HG03064 (cell line): ENCODE results near the gene METTL2B.
A peak's percentile ranks its signal among the peaks of the same experiment; 100 is the strongest.

Experiments
- ATAC-seq: cut with Tn5 transposase; IDR thresholded peaks from one replicate; pipeline ENCODE4 v1.9.1; 2021; ENCODE audit warnings: low read depth; ENCODE audit not compliant: unreplicated experiment

Gene METTL2B, protein sequence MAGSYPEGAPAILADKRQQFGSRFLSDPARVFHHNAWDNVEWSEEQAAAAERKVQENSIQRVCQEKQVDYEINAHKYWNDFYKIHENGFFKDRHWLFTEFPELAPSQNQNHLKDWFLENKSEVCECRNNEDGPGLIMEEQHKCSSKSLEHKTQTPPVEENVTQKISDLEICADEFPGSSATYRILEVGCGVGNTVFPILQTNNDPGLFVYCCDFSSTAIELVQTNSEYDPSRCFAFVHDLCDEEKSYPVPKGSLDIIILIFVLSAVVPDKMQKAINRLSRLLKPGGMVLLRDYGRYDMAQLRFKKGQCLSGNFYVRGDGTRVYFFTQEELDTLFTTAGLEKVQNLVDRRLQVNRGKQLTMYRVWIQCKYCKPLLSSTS

DNA sequence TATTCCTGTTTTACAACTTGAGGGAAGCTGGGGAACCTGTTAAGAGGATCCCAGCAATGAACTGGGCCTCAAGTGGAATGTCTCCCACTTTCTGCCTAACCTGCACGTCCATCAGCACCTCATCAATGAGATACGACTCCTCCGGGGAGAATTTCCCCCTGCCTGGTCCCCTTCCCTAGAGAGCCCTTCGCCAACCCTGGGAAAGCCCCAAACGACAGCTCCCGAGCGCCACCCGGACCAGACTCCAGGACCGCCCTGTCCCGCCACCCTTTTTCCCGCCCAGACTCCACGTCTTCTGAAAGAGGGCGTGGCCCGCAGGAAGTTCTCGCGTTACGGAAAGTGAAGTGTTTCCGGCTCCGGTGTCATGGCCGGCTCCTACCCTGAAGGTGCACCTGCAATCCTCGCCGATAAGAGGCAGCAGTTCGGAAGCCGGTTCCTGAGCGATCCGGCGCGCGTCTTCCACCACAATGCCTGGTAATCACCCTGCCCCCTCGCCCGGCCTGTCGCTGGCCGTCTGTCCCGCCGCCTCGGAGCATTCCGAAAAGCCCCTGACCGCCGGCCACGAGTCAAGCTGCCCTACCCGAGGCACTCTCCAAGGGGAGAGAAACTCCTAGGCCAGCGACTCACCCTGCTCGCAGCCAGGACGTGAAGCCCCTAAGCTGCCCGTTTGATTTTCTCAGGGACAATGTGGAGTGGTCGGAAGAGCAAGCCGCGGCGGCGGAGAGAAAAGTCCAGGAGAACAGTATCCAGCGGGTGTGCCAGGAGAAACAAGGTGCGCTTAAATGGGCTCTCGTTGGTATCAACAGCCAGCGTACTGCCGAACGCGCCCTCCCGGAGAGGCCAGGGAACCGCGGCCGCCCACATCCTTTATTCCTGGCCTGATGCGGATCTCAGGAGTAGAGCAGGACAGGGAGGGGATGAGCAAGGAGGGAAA lies at the start of gene METTL2B:
Gene METTL2B (plus strand): TSS at position 347 of the 934 bp plus-strand sequence. CDS start 18 bp downstream, at position 365.
- peak; percentile 91 for ATAC-seq

DNA sequence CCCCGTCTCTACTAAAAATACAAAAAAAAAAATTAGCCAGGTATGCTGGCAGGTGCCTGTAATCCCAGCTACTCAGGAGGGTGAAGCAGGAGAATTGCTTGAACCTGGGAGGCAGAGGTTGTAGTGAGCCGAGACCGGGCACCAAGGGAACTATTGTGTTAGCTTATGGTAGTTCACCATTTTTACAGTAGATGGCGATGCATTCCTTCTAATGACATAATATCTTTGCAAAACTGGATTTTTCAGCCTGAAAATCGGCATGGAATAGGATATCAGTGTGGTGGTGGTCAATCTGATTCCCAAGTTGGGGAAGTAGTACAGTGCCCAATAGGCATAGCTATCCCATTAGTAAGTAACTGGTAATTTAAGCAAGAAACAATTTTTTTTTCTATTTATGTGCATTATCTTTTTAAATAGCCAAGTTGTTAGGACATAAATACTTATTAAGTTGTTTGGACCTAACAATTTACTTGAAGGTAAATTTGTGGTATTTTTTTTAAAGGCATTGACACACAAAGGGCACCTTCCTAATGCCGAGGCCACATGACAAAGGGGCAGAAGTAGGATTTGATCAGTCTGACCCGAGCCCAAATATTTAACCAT lies 49.2 kb upstream of the METTL2B start:
- ATAC-seq, result no peak

DNA sequence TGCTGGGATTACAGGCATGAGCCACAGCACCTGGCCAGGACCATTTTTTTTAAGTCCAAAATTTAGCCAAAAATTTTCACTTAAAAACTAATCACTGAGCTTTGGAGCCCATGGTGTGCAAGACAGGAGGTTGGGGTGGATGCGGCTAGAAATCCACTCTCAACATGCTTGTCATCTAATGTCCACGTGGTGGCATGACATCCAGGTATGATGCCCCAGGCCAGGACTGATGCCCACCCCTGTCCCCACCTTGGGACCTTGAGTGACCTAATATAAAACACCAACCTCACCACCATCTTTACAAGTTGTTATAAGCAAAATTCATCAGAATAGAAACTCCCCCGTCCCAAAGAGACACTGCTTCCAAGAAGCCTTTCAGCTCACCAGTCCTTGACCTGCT lies 46.3 kb upstream of the METTL2B start:
- ATAC-seq, result no peak

DNA sequence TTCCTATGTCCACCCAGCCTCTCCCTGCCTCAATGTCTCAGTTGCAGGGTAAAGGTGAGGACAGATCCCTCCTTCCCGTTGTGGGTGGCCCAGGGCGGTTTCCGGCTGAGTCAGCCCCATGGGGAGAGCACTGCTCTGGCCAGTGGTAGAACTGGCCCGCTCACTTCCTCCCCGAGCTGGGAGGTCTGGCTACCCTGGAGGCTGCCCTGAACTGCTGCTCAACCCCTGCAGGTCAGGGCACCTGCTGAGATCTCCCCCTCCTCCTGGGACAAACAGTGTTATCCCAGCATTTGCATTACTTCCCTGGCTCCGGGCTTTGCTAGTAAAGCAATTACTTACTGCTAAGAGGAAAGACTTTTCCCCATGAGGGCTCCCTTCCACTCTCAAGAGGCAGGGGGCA lies 45.3 kb upstream of the METTL2B start:
- no peak for ATAC-seq

DNA sequence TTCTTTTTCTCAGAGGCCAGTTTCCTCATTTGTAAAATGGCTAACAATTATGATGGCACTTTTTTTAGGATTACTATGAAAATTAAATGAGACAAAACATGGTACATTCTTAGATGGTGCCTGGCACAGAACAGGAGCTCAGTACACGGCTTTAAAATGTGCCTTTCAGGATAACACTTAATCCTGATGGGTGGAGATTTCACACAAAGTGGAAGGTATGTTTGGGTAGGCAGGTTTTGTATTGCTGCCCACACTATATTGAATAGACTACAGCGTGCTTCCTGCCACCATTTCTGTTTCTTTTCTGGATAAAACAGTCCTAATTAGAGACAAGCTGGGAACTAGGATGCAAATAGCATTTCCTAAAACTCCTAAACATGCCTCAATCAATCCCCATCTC lies 44.8 kb upstream of the METTL2B start:
- ATAC-seq, result no peak

DNA sequence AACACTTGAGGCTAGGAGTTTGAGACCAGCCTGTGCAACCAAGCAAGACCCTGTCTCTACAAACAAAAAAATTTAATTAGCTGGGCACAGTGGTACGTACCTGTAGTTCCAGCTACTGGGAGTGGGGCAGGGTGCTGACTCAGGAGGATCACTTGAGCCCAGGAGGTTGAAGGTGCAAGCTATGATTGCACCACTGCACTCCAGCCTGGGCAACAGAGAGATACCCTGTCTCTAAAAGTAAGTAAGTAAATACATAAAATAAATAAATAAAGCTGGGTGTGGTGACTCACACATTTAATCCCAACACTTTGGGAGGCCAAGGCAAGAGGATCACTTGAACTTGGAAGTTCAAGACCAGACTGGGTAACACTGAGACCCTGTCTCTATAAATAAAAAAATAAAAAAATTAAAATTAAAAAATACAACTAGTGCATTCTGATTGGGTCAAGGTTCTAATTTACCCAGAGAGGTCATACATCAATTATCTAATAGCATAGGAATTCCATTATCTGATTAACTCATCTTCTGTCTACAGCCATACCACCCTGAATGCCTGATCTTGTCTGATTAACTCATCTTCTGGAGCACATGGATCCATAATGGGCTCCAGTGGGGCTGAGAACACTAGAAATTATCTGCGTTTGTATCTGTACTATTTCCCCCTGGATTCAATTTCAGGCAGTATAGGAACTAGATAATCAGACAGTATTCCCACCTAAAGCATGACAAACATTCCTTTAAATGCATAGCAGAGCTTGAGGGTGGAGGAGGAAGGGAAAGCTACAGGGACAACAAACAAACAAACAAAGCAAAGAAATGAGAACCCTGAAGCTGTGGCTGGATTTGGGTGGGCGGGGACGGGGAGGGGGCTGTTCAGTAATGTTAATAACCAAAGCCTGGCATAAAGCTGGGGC lies 41.9 kb upstream of the METTL2B start:
- no peak for ATAC-seq

DNA sequence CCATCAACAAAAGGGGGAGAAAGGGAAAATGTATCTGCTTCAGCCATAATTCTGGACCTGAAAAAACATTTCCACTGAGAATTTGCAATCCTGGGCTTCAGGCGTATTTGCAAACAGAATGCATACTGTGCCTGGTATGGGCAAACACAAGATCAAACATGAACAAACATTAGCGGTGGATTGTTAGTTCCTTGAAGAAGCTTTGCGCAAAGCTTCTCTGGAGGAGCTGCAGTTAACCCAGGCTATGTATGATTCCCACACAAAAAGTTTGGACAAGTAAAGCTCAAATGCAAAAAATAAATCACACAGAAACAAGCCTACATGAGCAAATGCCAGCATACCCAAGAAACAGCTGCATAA lies 41.2 kb upstream of the METTL2B start:
- no peak for ATAC-seq

DNA sequence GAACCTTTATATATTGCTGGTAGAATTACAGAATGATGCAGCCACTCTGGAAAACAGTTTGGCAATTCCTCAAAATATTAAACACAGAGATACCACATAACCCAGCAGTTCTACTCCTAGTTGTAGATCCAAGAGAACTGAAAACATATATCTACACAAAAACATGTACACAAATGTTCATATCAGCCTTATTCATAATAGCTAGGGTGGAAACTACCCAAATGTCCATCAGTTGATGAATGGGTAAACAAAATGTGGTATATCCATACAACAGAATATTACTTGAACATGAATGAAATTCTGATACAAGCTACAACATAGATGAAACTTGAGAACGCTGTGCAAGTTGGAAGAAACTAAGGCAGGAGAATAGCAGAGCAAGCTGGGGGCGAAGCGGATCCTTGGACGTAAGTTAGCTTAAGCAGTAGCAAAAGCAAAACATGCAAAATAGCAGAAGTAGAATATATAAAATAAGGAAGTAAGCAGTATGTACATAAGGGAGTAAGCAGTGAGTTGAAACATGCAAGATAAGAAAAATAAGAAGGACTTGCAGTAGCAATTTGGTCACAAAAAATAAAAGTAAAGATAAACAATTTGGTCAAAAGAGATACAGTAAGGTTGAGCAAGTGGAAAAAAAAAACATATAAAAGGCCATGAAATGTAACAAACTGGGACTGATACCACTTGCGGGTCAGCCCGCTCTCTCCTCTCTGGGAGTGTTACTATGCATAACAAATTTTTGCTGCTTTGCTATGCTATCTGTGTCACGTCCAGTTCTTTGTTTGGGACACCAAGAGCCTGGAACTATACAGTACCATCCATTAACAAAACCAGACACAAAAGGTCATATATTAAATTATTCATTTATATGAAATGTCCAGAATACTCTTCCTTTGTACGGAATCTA lies 38.9 kb upstream of the METTL2B start:
- ATAC-seq, result peak; percentile 80

DNA sequence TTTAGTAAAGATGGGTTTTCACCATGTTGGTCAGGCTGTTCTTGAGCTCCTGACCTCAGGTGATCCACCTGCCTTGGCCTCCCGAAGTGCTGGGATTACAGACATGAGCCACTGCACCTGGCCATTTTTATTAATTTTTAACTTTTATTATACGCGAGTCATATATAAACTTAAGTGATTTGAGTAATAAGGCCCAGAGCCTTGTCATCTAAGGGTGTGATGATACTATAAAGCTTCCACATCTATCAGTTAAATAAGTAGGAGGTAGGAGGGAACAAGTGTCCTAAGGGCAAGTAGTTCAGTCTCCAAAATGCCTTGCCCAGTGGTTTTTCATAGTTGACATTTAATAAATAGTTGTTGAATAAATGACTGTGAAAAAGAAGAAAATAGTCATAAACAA lies 34.2 kb upstream of the METTL2B start:
- ATAC-seq, result no peak

DNA sequence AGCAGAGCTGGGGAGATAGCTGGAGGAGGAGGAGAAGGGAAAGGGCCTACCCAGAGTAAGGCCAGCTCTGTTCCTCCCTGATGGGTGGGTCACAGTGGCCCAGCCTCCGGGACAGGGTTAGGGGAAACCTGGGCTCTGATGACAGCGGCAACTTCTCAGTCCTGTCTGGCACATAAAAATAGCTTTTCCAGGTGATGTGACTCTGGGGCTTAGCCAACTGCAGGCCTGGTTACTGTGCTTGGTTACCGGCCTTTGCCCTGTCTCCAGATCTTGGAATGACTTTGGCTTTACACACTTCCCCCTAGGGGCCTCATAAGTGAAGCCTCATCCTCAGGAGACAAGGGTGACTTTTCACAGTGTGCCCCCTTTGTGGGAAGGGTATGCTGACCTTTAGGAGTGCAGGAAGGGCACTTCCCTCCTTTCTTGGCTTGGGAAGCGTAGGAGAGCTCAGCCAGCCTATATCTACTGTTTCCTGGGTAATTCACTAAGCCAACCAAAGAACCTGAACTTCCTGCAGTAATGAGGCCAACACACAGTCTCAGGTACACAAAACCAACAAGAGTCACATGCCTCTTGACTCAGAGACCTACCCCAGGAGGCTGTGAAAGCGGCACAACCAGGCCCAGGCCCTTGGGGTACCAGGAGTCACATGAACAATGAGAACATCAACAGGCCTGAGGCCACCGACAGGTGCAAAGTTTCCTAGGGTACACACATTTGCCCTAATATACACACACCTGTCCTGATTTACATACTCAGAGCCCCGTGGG lies 32.5 kb upstream of the METTL2B start:
- no peak for ATAC-seq

DNA sequence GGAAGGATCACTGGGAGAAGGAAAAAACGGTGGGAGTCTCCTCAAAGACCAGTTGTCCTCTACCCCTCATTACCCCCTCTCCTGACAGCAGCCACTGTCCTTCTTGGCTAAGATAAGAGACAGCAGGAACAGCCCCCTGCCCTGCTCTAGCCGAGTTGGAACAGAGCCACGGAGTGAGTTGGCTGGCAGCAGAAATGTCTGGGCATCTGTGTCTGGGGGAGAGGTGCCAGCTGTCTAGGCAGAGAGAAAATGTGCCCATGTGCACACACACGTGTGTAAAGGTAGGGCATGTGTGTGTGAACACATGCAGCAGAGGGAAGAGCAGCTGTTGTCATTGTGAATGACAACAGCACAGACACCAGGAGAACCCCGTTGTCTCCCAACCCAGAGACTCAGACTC lies 30.2 kb upstream of the METTL2B start:
- ATAC-seq, result no peak

DNA sequence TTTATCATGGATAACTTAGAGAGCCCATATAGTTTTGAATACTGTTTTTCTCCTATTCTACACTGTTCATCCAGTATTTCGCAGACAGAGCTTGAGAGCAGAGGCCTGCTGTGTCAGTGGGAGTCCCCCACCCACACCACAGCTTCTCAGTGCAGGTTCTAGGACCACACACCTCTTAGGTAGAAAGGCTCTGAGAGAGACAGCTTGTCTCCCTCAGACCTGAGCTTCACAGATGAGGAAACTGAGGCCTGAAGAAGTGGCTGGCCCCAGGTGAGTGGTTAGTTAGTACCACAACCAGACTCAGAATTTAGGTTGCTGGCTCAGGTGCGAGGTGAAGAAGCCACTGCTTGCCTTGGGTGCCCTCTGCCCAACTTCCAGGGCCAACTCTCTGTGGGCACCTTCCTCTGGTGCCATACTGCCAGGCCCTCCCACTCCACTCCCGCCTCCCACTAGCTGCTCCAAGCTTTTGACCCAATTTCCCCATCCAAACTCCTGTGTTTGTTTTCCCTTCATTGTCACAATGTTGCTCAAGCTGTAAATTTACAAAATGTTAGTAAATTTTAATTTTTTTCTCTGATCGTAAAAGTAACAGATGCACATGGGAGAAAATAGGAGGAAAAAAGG lies 28.5 kb upstream of the METTL2B start:
- ATAC-seq, result no peak

DNA sequence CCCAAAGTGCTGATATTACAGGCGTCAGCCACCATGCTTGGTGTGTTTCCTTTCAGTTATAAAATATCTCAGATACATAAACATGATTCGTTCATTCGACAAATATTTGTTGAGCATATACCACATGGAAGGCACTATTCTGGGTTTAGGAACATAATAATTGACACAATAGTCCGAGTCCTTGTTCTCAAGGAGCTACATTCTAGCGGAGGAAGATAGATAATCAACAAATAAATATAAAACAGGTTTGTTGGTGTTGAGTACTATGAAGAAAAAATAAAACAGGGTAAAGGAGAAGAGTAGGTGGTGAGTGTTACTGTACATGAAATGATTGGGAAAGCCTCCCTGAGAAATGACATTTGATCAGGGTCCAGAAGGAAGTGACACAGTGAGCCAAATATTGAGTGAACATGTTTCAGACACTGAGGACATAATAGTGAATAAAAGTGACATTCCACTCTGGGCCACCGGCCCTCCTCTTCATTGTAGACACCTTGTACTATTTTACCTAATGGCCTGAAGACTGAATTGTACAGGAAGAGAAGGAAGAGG lies 27.7 kb upstream of the METTL2B start:
- ATAC-seq, result no peak

DNA sequence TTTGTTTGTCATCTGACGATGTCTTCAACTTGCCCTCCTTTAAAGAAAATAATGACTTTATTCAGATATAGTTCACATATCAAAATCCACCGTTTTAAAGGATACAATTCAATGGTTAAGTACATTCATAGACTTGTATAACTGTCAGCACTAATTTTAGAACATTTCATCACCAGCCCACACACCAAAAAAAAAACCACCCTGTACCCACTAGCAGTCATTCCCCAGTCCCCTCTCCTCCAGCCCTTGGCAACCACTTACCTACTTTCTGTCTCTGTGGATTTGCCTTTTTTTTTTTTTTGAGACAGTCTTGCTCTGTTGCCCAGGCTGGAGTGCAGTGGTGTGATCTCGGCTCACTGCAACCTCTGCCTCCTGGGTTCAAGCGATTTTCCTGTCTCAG lies 26.1 kb upstream of the METTL2B start:
- ATAC-seq, result no peak

DNA sequence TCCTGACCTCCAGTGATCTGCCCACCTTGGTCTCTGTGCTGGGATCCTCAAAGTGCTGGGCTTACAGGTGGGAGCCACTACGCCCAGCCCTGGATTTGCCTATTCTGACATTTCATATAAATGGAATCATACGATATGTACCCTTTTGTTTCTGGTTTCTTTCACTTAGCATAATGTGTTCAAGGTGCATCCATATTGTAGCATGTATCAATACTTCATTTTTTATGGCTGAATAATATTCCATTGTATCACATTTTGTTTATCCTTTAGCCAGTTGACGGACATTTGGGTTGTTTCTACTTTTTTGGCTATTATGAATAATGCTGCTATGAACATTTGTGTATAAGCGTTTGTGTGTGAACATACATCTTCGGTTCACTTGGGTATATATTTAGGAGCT lies 25.6 kb upstream of the METTL2B start:
- ATAC-seq, result no peak

DNA sequence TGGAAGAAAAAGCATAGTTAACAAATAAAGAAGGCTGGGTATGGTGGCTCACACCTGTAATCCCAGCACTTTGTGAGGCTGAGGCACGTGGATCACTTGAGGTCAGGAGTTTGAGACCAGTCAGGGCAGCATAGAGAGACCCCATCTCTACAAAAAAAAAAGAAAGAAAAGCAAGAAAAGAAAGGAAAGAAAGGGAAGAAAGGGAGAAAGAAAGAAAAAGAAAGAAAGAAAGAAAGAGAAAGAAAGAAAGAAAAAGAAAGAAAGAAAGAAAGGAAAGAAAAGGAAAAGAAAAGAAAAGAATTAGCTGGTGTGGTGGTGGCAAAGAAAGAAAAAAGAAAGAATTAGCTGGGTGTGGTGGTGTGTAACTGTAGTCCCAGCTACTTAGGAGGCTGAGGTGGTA lies 24.0 kb upstream of the METTL2B start:
- no peak for ATAC-seq

DNA sequence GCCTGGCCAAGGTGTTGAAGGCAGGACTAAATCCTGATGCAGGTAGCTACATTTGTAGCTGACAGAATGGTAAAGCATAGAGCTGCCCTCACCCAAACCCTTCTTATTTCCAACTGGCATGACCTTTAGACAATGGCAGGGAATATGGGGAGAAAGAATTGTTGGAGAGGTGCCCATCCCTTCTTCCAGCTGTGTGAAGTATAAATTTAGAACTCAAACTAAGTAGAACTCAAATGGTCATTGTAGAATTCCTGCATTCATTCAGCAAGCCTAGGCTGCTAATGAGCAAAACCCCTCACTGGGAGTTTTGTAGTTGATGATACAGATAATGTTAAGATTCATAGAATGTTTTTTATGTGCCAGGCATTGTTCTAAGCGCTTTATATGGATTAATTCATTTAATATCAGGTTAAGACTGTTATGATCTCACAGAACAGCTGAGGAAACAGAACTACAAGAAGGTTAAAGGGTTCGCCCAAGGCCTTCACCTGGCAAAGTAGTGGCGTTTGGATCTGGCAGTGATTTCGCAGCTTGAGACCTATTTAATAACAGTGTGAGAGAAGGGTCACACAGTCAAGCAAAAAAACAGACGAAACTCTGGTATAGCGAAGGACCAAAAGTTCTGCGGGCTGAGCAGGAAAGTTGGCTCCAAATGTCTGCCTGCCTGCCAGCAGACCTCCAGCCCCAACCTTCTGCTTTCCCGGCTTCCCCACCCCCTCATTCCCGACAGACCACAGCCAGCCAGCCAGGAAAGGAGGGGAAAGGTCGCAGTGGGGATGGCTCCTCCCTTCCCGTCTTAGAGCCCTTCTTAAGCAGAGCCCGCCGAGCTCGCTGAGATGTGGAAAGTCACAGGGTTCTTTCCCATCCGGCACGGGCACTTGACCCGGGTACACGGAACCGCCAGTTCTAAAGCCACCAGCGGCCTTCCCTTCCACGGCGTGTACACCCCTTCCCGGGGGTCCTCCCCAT lies 22.4 kb upstream of the METTL2B start:
- ATAC-seq, result no peak
